GM18868 (cell line): ENCODE results near the gene CEP290.

Experiments used
- ATAC-seq: cut with Tn5 transposase; IDR thresholded peaks from one replicate; pipeline ENCODE4 v1.9.1; 2021; ENCODE audit warnings: mild to moderate bottlenecking, moderate library complexity; ENCODE audit not compliant: unreplicated experiment

Gene CEP290, protein sequence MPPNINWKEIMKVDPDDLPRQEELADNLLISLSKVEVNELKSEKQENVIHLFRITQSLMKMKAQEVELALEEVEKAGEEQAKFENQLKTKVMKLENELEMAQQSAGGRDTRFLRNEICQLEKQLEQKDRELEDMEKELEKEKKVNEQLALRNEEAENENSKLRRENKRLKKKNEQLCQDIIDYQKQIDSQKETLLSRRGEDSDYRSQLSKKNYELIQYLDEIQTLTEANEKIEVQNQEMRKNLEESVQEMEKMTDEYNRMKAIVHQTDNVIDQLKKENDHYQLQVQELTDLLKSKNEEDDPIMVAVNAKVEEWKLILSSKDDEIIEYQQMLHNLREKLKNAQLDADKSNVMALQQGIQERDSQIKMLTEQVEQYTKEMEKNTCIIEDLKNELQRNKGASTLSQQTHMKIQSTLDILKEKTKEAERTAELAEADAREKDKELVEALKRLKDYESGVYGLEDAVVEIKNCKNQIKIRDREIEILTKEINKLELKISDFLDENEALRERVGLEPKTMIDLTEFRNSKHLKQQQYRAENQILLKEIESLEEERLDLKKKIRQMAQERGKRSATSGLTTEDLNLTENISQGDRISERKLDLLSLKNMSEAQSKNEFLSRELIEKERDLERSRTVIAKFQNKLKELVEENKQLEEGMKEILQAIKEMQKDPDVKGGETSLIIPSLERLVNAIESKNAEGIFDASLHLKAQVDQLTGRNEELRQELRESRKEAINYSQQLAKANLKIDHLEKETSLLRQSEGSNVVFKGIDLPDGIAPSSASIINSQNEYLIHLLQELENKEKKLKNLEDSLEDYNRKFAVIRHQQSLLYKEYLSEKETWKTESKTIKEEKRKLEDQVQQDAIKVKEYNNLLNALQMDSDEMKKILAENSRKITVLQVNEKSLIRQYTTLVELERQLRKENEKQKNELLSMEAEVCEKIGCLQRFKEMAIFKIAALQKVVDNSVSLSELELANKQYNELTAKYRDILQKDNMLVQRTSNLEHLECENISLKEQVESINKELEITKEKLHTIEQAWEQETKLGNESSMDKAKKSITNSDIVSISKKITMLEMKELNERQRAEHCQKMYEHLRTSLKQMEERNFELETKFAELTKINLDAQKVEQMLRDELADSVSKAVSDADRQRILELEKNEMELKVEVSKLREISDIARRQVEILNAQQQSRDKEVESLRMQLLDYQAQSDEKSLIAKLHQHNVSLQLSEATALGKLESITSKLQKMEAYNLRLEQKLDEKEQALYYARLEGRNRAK (N-terminal part only)

GRCh38 chr12:88141774-88142609 lies at the start of gene CEP290, which contains the start of gene TMTC3:
Gene CEP290, minus strand, starts transcription at chr12:88142088. Its CDS starts 781 bp downstream, at chr12:88141307.
Gene TMTC3, plus strand, starts transcription at chr12:88142307. Its CDS starts 6,009 bp downstream, at chr12:88148316.
- ATAC-seq, result peak; percentile 94

GRCh38 chr12:88188180-88188579 lies 46.3 kb upstream of the CEP290 start:
- no peak for ATAC-seq

DNA sequence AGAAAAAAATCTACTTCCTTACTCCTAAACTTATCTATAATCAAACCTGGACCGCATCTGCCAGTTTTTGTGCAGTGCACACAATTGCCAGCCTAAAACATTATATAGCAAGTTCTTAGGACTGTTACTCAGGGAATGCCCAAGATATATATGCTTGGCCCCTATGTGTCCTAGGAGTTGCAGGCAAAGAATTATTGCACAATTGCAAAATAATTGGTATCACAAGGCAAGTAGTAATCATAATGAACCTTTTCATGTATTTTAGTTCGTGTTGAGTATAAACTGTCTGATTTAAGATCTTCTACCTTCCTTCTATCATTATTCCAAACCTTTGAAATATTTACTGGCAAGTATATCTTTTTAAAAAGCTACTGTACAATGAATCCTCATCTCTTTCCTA lies 45.7 kb upstream of the CEP290 start:
- no peak for ATAC-seq

DNA sequence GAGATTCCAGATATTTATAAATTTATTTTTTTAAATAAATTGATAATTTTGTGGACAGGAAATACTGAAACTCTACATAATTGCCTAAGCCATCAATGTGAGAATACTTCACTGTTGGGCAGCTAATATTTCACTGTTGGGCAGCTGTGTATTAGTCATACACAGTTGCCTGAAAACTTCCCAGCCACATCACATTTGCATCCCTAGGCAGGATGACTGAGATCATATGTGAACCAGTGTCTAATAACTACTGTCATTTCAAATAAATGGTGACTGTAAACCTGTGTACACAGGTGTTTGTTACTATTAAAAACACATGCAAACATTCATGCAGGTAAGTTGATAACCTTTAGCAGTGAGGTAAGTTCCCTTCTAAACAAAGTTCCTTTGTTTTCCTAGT lies 44.1 kb upstream of the CEP290 start:
- ATAC-seq, result peak; percentile 94

GRCh38 chr12:88185279-88185678 lies 43.4 kb upstream of the CEP290 start:
- ATAC-seq, result no peak

DNA sequence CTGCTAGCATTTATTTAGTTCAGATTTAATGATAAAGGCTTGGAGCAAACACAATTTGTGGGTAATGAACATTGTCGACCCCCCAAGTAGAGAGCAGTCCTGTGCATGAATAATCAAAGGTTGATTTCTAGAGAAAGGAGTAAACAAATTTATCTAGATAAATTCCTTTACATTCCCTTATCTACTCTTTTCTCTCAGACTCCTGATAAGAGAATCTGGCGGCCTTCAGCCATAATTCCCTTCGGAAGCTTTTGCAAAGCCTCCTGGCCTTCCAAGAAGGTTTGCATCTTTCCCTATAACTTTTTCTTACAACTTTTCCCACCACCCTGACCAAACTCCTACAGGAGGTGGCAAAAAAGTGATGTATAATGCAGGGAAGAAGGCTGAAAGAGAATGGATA lies 42.3 kb upstream of the CEP290 start:
- ATAC-seq, result no peak

GRCh38 chr12:88182416-88182815 lies 40.5 kb upstream of the CEP290 start:
- no peak for ATAC-seq

DNA sequence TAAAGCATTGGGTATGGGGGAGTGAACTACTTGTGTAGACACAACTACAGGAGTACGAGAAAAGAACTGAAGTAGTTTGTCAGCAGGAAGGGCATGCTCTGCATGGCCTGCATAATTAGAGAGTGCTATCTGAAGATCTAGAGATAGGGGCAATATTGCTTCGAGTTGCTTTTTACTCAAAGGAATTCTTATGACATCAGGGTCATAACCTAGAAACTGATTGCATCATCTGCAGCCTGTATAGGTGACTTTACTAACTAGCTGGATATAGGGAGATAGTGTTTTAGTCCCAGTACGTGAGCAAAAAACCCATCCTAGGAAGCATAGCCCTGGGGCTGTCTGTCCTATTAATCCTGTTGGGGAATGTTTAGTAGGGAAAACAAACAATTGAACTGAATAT lies 40.0 kb upstream of the CEP290 start:
- no peak for ATAC-seq

DNA sequence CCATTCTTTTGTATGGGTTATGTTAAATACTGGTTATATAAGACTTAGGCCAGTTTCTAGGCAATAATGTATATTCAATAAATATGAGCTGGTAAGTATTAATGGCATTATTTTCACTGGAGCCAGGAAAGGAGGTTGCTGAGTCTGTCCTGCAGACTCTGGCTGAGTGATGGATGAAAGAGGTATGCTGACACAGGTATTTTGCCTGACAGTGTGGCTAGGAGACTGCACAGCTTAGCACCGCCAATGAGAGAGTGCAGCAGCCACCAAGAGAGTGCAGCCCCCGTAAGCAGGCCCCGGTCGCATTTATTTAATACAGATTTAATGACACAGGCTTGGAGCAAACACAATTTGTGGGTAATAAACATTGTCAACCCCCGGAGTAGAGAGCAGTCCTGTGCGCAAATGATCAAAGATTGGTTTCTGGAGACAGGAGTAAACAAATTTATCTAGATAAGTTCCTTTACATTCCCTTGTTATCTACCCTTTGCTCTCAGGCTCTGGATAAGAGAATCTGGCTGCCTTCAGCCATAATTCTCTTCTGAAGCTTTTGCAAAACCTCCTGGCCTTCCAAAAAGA lies 37.6 kb upstream of the CEP290 start:
- no peak for ATAC-seq

DNA sequence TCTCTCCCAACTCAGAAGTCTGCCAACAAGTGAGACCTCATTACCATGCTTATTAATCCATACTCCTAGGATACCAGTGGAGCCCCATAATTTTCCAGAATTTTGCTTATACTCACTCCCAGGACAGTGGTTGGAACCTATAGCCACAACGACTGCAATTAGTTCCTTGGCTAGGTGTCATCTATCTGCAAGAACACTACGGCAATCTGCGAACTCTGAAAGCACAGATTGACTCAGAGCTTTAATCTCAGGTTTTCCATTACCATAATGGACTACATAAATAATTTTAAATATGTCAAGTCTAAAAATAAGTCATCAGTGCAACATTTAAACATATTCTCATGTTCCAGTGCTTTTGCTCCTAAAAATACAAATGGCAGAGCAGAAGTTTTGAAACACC lies 33.7 kb upstream of the CEP290 start:
- no peak for ATAC-seq

- no peak for ATAC-seq
Measured at GRCh38 chr12:88172844-88173407, 31.0 kb upstream of the CEP290 start.

DNA sequence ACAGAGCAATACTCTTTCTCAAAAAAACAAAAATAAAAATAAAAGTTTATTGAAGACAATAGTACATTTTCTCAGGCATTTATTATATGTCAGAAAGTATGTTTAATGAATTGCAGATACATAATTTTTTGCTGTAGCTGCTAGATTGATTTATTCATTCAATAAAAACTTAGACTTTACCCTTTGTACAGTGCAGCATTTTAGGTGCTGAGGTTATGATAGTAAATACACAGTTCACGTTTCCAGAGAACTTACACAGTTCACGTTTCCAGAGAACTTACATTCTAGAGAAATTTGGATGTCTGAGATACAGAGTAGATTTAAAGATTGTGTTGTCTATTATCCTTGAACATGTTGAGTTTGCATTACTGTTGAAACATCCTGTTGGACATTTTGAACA lies 25.5 kb upstream of the CEP290 start:
- ATAC-seq, result no peak

GRCh38 chr12:88166179-88166578 lies 24.3 kb upstream of the CEP290 start:
- ATAC-seq, result no peak

- ATAC-seq, result no peak
Measured at GRCh38 chr12:88163371-88163770, 21.5 kb upstream of the CEP290 start.

GRCh38 chr12:88156075-88156654 lies 14.3 kb upstream of the CEP290 start:
- no peak for ATAC-seq

DNA sequence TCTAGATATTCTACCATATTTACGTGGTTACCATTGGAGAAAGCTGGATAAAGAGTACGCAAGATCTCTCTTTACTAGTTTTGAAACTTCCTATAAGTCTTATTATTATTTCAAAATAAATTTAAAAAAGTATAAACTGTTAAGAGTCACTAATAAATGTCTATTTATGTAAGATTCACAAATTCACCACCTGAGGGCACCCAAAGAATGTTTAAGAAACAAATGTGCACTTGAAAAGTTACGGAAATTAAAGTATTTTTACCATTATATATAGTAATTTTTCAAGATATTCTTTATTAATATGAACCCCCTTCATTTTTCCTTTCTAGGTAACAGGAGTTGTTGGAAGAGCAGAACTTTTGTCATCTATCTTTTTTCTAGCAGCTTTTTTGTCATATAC lies 12.1 kb upstream of the CEP290 start:
- no peak for ATAC-seq

DNA sequence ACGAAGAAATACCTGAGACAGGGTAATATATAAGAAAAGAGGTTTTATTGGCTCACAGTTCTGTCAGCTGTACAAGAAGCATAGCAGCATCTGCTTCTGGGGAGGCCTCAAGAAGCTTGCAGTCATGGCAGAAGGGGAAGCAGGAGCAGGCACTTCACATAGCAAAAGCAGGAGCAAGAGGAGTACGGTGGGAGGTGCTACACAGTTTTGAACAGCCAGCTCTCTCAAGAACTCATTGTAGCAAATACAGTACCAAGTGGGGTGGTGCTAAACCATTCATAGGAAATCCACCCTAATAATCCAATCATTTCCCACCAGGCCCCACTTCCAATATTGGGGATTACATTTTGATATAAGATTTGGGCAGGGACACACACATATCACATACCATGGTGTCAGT lies 8.2 kb upstream of the CEP290 start:
- ATAC-seq, result no peak

DNA sequence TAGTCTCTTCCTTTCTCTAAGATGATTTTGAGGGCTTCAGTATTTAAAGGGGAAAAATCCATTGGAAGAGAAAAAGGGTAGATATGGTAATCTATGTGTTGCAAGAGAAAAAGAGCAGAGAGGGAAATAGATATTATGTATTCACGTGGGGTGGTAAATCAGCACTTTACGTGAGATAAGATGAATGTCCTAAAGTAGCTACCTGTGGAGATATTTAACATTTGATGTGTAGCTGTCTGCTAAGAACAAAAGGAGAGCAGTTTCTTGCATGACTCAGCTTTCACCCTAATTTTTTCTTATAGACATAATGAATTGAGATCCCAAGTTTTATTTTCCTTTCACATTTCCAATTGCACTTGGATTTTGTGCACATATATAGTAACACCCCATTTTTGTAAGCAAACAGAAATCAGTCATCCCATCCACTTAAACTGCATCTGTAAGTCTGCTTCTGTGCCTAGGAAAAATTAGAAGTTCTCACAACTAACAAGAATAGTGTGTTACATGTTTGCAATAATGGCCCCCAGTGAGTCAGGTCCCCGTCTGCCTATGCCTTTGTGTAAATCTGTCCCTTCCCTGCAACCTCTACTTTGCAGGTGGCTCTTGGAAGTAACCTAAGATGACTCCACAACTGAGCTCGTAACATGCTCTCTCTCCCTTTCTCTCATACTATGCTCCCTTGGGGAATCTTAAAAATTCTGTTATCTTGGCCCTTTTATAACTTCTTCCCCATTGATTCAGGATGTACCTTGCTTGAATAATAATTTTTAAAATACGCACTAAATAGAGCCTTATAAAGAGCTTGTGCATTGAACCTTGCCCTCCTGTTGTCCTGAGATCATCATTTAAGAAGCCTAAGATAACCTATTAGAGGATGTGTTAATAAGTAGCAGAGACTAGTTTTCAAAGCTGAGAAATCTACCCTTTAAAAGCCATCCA lies 3.9 kb upstream of the CEP290 start:
- ATAC-seq, result no peak
